ENCODE measurements around the gene SCN1B. TPM values are rescaled to one million over a fixed set of nuclear protein-coding genes. Genes with fewer than 3 reads are reported as not detected.

The SCN1B gene
- total and polyA plus RNA-seq, 2 of the 13 experiments (the other 11 are each of a cell fraction or from before 2014, with no cell fraction given), result 2.7 to 20.1 TPM

GRCh38 chr19:35042056-35042730, 11.9 kb downstream of the SCN1B start (continued):
- TF ChIP-seq ZNF577 (CRISPR knock-in tag; IDR thresholded peaks at IDR 0.05; ENCODE audit: borderline replicate concordance, low read depth) (no peak), NRL (CRISPR knock-in tag; IDR thresholded peaks at IDR 0.05; ENCODE audit: borderline replicate concordance) (no peak; the same call in 1 of the 2 replicates), CBX5 (CRISPR knock-in tag; IDR thresholded peaks at IDR 0.05; ENCODE audit: borderline replicate concordance) (no peak), RBM39 (IDR thresholded peaks at IDR 0.05; ENCODE audit: low read depth, low read length, poor library complexity, severe bottlenecking) (peak; percentile 68), ZNF850 (CRISPR knock-in tag; conservative IDR thresholded peaks at IDR 0.05) (no peak), ZC3H4 (CRISPR knock-in tag; IDR thresholded peaks at IDR 0.05; ENCODE audit: borderline replicate concordance) (peak; percentile 69; the same call in 1 of the 2 replicates), MAFK (conservative IDR thresholded peaks at IDR 0.05 in 1 of 2, IDR thresholded peaks at IDR 0.05 in 1 of 2; ENCODE audit: low read length in 2 of 2) (no peak), ZNF784 (CRISPR knock-in tag; IDR thresholded peaks at IDR 0.05; ENCODE audit: borderline replicate concordance) (no peak), ISX (CRISPR knock-in tag; conservative IDR thresholded peaks at IDR 0.05) (no peak), FOXA1 (IDR thresholded peaks at IDR 0.05) (no peak), FOXA1 (CRISPR knock-in tag; IDR thresholded peaks at IDR 0.05) (no peak), CEBPZ (IDR thresholded peaks at IDR 0.05; ENCODE audit: low read length) (no peak), ZNF512 (CRISPR knock-in tag; IDR thresholded peaks at IDR 0.05) (no peak), NFYB (CRISPR knock-in tag; IDR thresholded peaks at IDR 0.05) (no peak), LCORL (IDR thresholded peaks at IDR 0.05) (no peak), LCORL (CRISPR knock-in tag; IDR thresholded peaks at IDR 0.05) (peak; percentile 88), ZXDC (CRISPR knock-in tag; IDR thresholded peaks at IDR 0.05) (no peak), NR2C2 (CRISPR knock-in tag; IDR thresholded peaks at IDR 0.05; ENCODE audit: borderline replicate concordance) (peak; percentile 23; the same call in 1 of the 2 replicates), ZNF101 (CRISPR knock-in tag; IDR thresholded peaks at IDR 0.05; ENCODE audit: borderline replicate concordance, low read depth) (no peak), U2AF1 (optimal IDR thresholded peaks at IDR 0.05; ENCODE audit: low read depth, low read length) (no peak), MED13 (CRISPR knock-in tag; IDR thresholded peaks at IDR 0.05) (0 out of 2 replicates have a peak, but pooled peaks have one; percentile 43), HIVEP1 (CRISPR knock-in tag; IDR thresholded peaks at IDR 0.05) (peak; percentile 7; the same call in 1 of the 2 replicates)
